Measurements from ENCODE around the gene SAMD10.
"Not testable (repeated sequence)": the region's sequence is repeated elsewhere in the genome, so short reads cannot be mapped to it uniquely, and the experiment has no call there.

Gene SAMD10

GRCh38 chr20:64000906-64001305 is 21.5 kb upstream of the SAMD10 start:
- no peak for DNase-seq

GRCh38 chr20:63982937-63983336 is 3.5 kb upstream of the SAMD10 start:
- no peak for DNase-seq

DNA sequence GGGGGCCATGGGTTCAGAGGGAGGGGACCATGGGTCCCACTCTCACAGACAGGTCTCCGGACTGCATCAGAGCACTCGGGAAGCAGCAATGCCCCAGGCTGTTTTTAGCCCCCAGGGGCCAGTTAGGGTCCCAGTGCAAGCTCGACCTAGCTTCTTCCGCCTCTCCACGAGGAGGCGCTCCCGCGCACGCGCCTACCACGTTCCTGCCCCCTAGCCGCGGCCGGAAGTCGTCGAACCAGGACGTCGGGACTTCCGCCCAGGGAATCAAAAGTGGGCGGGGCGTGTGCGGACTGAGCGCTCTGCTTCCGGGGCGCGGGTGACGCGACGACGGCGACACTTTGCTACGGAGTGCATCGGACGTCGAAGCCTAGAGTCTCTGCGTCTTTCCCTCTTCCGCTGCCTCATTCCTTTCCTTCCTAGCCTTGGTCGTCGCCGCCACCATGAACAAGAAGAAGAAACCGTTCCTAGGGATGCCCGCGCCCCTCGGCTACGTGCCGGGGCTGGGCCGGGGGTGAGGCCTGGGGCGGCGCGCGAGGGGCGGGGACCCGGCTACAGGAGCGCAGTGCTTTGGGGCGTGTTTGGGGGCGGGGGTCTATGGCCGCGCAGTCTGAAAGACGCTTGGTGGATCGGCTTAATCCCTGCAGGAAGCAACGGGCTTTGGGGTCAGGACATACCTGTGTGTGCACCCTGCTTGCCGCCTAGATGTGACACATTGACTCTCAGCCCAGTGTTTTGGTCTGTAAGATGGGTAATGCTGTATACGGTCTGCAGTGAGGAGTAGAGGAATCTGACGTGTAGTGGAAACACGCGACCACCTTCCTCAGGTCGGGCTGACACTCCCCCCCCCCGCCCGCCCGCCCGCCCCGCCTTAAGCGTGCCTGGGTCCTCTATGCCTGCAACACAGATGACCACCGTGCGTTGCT is 1.6 kb upstream of the SAMD10 start, which contains the start of gene PRPF6:
PRPF6 (plus strand) TSS at position 327 of the 923 bp plus-strand sequence; CDS start at position 441, 114 bp downstream.
- peak; percentile 98 for DNase-seq

- DNase-seq: no peak
Observed at GRCh38 chr20:63980317-63980805, 919 bp upstream of the SAMD10 start.

GRCh38 chr20:63979229-63979556 is 249 bp downstream of the SAMD10 start:
- no peak for DNase-seq

DNA sequence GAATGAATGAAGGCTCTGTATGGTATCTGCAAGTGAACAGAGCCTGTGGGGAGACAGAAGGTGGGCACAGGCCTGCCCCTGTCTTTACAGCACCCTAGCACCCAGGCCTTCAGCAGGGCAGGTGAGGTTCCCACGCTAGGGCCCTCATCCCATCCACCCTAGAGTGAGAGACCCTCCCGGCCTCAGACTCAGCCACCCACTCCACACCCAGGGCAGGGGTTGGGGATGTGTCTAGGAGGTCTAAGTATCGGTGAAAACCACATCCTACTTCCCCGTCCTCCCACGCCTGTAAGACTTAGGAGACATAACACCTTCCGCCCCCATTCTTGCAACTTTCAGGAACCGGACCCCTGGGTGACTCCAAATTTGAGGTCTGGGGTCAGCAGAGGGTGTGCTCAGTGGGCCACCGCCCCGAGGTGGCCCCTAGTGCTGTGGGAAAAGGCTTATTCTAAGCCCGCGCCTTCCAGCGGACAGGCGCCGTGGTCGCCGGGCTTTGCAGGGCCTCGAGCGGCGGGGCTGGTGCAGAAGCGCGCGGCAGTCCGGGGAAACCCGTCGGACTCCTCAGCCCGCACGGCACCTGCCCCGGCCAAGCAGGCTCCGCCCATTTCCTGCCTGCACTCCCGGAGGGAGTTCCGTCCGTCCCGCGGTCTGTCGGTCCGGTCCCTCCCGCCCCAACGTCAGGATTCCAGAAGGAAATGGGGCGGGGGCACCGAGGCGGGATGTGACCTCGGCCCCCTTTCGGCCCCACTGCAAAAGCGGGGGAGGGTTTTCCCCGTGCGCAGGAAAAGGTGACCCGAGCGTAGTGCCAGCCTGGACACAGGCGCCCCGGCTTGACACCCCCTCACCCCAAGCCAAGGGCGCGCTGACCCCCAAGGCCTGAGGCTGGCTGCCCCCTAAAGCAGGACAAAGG is 868 bp downstream of the SAMD10 start:
- peak; percentile 84 for DNase-seq

GRCh38 chr20:63977739-63978276 is 1.6 kb downstream of the SAMD10 start:
- DNase-seq: no peak

- no peak for DNase-seq
Observed at GRCh38 chr20:63976980-63977738, 2.3 kb downstream of the SAMD10 start.

GRCh38 chr20:63976511-63976910 is 2.9 kb downstream of the SAMD10 start:
- not testable (repeated sequence) for DNase-seq

GRCh38 chr20:63974402-63975200 is 4.8 kb downstream of the SAMD10 start:
- DNase-seq: peak; percentile 94

- peak; percentile 84 for DNase-seq
Observed at GRCh38 chr20:63973636-63974401, 5.6 kb downstream of the SAMD10 start.

- no peak for DNase-seq
Observed at GRCh38 chr20:63973160-63973479, 6.3 kb downstream of the SAMD10 start.

DNA sequence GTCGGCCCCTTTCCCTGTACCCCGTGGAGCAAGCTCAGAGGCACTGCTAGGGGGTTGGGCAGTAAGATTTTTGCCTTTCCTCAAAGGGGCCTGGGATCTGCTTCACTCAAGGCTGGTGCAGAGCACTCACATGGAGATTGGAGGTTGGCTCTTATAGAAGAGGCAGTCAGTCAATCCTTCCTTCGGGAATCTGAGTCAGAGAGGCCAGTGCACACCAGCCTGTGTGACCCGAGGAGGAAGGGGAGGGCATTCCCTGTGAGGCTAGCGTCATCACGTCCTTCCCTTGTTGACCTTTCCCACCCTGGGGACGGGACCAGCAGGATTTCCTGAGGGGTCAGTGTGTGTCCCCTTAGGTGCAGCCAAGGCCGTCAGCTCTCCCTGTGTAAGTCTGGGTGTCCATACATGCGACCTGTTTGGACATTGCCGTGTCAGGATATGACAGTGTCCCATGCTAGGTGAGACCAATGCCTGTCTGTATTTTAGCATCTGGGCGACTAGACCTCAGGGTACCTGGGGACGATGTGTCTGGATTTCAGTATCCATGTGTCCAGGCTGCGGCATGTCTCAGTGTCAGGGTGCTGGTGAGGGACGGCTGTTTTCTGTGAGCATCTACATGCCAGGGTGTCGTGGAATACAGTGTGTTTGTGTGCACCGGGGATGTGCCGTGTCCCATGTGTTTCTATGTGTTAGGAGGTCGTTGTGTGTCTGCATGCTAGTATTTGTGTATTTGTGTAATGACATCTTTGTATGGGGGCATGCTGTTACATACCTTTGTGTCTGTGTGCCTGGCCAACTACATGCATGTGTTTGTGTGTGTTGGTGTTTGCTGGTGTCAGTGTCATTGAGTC is 6.9 kb downstream of the SAMD10 start:
- no peak for DNase-seq

- DNase-seq: not testable (repeated sequence)
Observed at GRCh38 chr20:63971960-63972311, 7.5 kb downstream of the SAMD10 start.

- no peak for DNase-seq
Observed at GRCh38 chr20:63970714-63971431, 8.6 kb downstream of the SAMD10 start.

DNA sequence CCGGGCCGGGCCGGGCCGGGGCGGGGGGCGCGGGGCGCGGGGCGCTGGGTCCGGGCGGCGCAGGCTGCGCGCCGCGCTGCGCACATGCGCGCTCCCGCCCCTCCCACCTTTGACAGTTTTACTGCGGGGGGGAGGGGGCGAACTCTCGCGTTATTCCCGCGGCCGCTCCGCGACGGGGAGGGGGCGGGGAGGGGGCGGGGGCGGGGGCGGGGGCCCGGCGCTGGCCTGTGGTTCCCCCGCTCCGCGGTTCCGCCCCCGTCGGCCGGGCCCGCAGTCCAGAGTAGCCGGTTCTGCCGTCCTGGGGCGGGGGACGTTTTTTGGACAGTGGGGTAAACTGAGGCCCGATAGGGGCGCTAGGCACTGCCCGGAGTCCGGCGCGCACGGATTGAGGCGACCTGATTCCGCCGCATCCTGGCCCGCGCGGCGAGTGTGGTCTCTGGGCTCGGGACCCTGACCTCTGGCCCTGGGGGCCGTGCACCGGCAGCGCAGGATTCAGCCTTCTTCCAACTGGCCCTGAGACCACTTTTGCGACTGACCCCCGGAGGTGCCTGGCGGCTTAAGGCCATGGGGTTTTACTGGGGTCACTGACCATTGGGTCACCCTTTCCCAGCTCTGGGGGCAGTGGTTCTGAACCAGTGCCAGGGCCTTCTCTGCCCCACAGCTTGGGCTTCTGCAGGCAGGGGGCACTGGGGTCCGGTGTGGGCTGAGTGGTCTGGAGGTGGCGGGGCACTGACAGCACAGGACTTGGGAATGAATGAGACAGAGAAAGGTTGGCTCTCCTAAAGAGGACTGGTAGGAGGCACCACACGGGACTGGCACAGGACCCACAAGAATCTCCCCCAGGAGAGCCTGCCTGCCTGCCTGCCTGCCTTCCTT is 9.4 kb downstream of the SAMD10 start, which contains the start of gene ZNF512B:
ZNF512B (minus strand) TSS at position 93 of the 876 bp plus-strand sequence. CDS start 1,980 bp downstream, outside the sequence.
- peak; percentile 66 for DNase-seq

DNA sequence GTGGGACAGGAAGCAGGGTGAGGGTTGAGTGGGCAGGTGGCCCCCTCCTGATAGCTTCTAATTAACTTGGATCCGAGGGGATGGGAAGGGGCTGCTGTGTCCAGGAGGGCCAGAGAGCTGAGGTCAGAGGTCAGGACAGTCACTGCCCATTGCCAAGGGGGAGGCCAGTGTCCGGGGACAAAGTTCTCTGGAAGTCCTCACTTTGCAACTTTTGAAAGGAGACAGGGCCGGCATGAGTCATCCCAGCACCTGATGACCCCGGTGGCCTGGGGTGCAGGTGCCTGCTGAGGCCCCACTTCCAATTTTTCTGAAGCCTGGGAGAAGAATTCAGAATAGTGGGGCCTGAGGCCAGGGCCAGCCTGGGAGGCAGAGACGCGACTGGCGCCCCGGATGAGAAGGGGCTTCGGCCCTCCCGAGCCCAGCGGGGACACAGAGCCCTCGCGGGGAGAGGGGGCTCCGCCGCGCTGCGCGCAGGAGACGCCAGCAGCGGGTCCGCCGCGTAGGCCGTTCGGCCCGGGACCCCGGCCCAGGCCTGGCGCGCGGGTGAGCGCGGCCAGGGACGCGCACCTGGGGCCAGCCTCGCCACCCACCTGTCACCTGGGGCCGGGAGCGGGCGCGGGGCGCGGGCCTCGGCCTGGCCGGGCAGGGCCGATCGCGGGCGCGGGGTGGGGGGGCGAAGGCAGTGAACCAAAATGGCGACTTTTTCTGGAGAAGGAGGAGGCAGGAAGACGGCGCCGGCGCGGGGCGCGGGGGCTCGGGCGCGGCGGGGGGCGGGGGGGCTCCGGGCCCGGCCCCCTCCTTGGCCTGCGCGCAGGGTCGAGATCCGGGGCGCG is 10.3 kb downstream of the SAMD10 start:
- peak; percentile 24 for DNase-seq

Measured in NCI-H146 (cell line).